HepG2 (cell line): ENCODE measurements around the gene ARHGAP22. TPM values are rescaled to one million over a fixed set of nuclear protein-coding genes. Genes with fewer than 3 reads are reported as not detected.

Experiments
- ATAC-seq: fragments of 200-7000 bp; cut with Tn5 transposase; 3 replicates; pipeline ENCODE4 v1.9.1; 2020; ENCODE audit warnings: mild to moderate bottlenecking, moderate library complexity
- BruUV-seq: library from RNA; stranded (reverse); fragments of 400-500 nt; replicated peaks from 2 replicates; lab custom pipeline; 2021; lab: Mats Ljungman, UMichigan
- CTCF ChIA-PET: fragments of 300-600 bp; formaldehyde crosslinking; extraction: SDS; loops from one replicate; lab custom pipeline; 2021; ENCODE audit warnings: low total read pairs, inconsistent platforms, low intra/inter-chr PET ratio; lab: Yijun Ruan, JAX
- POLR2A ChIA-PET: fragments of 350-600 bp; sonication (Branson Sonifier 250); formaldehyde crosslinking; loops from one replicate; lab custom pipeline; 2020; ENCODE audit warnings: antibody characterized with exemption, inconsistent platforms; lab: Yijun Ruan, JAX
- DNase-seq: peaks from one replicate; pipeline ENCODE4 v3.0.0-alpha.2; 2015; ENCODE audit warnings: low spot score
- FAIRE-seq: peaks from 3 replicates; lab custom pipeline; 2011; peaks lifted over from hg19 to GRCh38; lab: Jason Lieb, UNC
- H2AFZ ChIP-seq: one replicate; pipeline ENCODE4 v1.6.1; 2011; ENCODE audit warnings: low read length, inconsistent platforms
- H3K27ac ChIP-seq: fragments of 300-600 bp; 3 replicates; pipeline ENCODE4 v1.8.0; 2011; ENCODE audit warnings: mixed run types, mild to moderate bottlenecking, mixed read lengths, low read length, inconsistent platforms; ENCODE audit not compliant: insufficient read depth; ENCODE audit errors: extremely low read length
- H3K27me3 ChIP-seq, 2 experiments: fragments of 200-600 bp in 1 of 2; 2 replicates in 1 of 2; 3 replicates in 1 of 2; pipeline versions ENCODE4 v1.6.0 to v1.8.0; 2011; ENCODE audit warnings: low read length in 2 of 2, mild to moderate bottlenecking in 2 of 2, moderate library complexity in 2 of 2, inconsistent platforms in 1 of 2; ENCODE audit not compliant: insufficient read depth in 2 of 2, control insufficient read depth in 1 of 2
- H3K36me3 ChIP-seq, 2 experiments: fragments of 200-600 bp in 1 of 2; replicated peaks in 1 of 2; 2 replicates in 1 of 2; 3 replicates in 1 of 2; pipeline versions ENCODE4 v1.5.1 to v1.8.0; 2011; ENCODE audit warnings: low read length in 2 of 2, inconsistent platforms in 1 of 2; ENCODE audit not compliant: insufficient read depth in 2 of 2, control insufficient read depth in 1 of 2
- H3K4me1 ChIP-seq: 2 replicates; pipeline ENCODE4 v1.5.1; 2012; ENCODE audit warnings: low read length, inconsistent platforms; ENCODE audit not compliant: insufficient read depth
- H3K4me2 ChIP-seq: 2 replicates; pipeline ENCODE4 v1.6.0; 2011; ENCODE audit warnings: low read depth, low read length, inconsistent platforms
- H3K4me3 ChIP-seq, 3 experiments: fragments of 200-600 bp in 1 of 3; sonication (generic), shearing (Covaris generic) in 1 of 3; replicated peaks in 1 of 3; 2 replicates each; pipeline ENCODE4 v1.5.1; 2011 to 2016; ENCODE audit warnings: low read length in 3 of 3, inconsistent platforms in 2 of 3, low read depth in 2 of 3, mild to moderate bottlenecking in 2 of 3, control low read depth in 1 of 3, mixed read lengths in 1 of 3; ENCODE audit not compliant: insufficient read depth in 1 of 3
- H3K79me2 ChIP-seq: one replicate; pipeline ENCODE4 v1.6.1; 2011; ENCODE audit warnings: low read length, inconsistent platforms; ENCODE audit not compliant: insufficient read depth
- H3K9ac ChIP-seq: 2 replicates; pipeline ENCODE4 v1.6.0; 2011; ENCODE audit warnings: mild to moderate bottlenecking, low read depth, low read length, inconsistent platforms; ENCODE audit not compliant: insufficient read depth
- H3K9me3 ChIP-seq: 2 replicates; pipeline ENCODE4 v1.5.1; 2012; ENCODE audit warnings: mild to moderate bottlenecking, low read length
- H4K20me1 ChIP-seq: 2 replicates; pipeline ENCODE4 v1.6.0; 2011; ENCODE audit warnings: inconsistent platforms, mild to moderate bottlenecking, low read length, moderate library complexity; ENCODE audit not compliant: insufficient read depth
- ETV5 ChIP-seq: IDR thresholded peaks from 2 replicates; pipeline ENCODE4 v1.6.1; 2018; ENCODE audit warnings: missing biosample characterization, missing genetic modification reagents, inconsistent platforms, borderline replicate concordance
- IKZF4 ChIP-seq: sonication (generic); formaldehyde crosslinking; IDR thresholded peaks from 2 replicates; pipeline ENCODE4 v1.5.1; 2020; ENCODE audit warnings: borderline replicate concordance, mild to moderate bottlenecking, low read depth, missing genetic modification reagents; ENCODE audit errors: not compliant biosample characterization
- IRX3 ChIP-seq: sonication (generic); formaldehyde crosslinking; IDR thresholded peaks from 2 replicates; pipeline ENCODE4 v1.8.1; 2023; ENCODE audit warnings: mild to moderate bottlenecking, low read depth, missing genetic modification reagents, borderline replicate concordance
- ISX ChIP-seq: sonication (generic); formaldehyde crosslinking; conservative IDR thresholded peaks from 2 replicates; pipeline ENCODE4 v1.5.0; 2020; ENCODE audit warnings: missing genetic modification reagents
- NFYC ChIP-seq: IDR thresholded peaks from 2 replicates; pipeline ENCODE4 v1.6.1; 2016; ENCODE audit warnings: missing genetic modification reagents, missing compliant biosample characterization
- PREB ChIP-seq: sonication (generic); formaldehyde crosslinking; IDR thresholded peaks from 2 replicates; pipeline ENCODE4 v1.4.0; 2020; ENCODE audit warnings: missing genetic modification reagents
- SIX1 ChIP-seq: sonication (generic); formaldehyde crosslinking; IDR thresholded peaks from 2 replicates; pipeline ENCODE4 v1.4.0; 2020; ENCODE audit warnings: missing genetic modification reagents, borderline replicate concordance
- SMARCE1 ChIP-seq: fragments of 450-650 bp; IDR thresholded peaks from 2 replicates; pipeline ENCODE4 v1.6.1; 2017; ENCODE audit warnings: borderline replicate concordance
- STAT5B ChIP-seq: sonication (generic); formaldehyde crosslinking; IDR thresholded peaks from 2 replicates; pipeline ENCODE4 v1.4.0; 2020; ENCODE audit warnings: missing genetic modification reagents
- ZBTB20 ChIP-seq: sonication (generic); formaldehyde crosslinking; IDR thresholded peaks from 2 replicates; pipeline ENCODE4 v1.8.1; 2023; ENCODE audit warnings: missing genetic modification reagents, low read depth, mild to moderate bottlenecking, borderline replicate concordance
- ZNF180 ChIP-seq: sonication (generic); formaldehyde crosslinking; IDR thresholded peaks from 2 replicates; pipeline ENCODE4 v1.4.0; 2020; ENCODE audit warnings: low read depth, missing genetic modification reagents, borderline replicate concordance
- ZNF263 ChIP-seq: sonication (generic); formaldehyde crosslinking; IDR thresholded peaks from 2 replicates; pipeline ENCODE4 v1.4.0; 2020; ENCODE audit warnings: missing genetic modification reagents
- ZNF432 ChIP-seq: sonication (generic); formaldehyde crosslinking; IDR thresholded peaks from 2 replicates; pipeline ENCODE4 v1.5.0; 2020; ENCODE audit warnings: missing genetic modification reagents, mild to moderate bottlenecking, borderline replicate concordance
- ZNF460 ChIP-seq: sonication (generic); formaldehyde crosslinking; IDR thresholded peaks from 2 replicates; pipeline ENCODE4 v1.5.1; 2020; ENCODE audit warnings: missing genetic modification reagents, mild to moderate bottlenecking, borderline replicate concordance
- ZNF552 ChIP-seq: sonication (generic); formaldehyde crosslinking; IDR thresholded peaks from 2 replicates; pipeline ENCODE4 v1.9.0; 2022; ENCODE audit warnings: missing genetic modification reagents, mild to moderate bottlenecking, borderline replicate concordance
- WGBS: methylation state at CpG from one replicate; pipeline ENCODE4 v1.1.6; 2017; ENCODE audit warnings: low lambda C conversion rate; 5-methylcytosine and 5-hydroxymethylcytosine counted together
- in situ Hi-C: cut with HindIII; loops from 2 replicates; pipeline ENCODE4 v1.10.0; 2017; ENCODE audit warnings: low pct_unique_long_range_greater_than_20kb; ENCODE audit not compliant: extremely low pct_ligation_motif_present
- intact Hi-C: fragments of 100-400 bp; cut with micrococcal nuclease; formaldehyde crosslinking; loops from one replicate; pipeline ENCODE4 v1.10.0; 2022; ENCODE audit not compliant: unreplicated experiment
- polyA plus RNA-seq, 8 experiments: library from polyadenylated mRNA; depleted of rRNA in 3 of 8; stranded (reverse) in 7 of 8; unstranded in 1 of 8; fragments of >200 nt; fragmentation: Illumina TruSeq in 4 of 8; extraction: Trizol in 4 of 8; gene quantifications; 2 replicates each; pipeline versions ENCODE4 v1.2.1 to v1.2.3, GENCODE V29; 2011 to 2016; ENCODE audit warnings: low read depth in 4 of 8, missing spikeins in 1 of 8, mixed read lengths in 1 of 8; ENCODE audit not compliant: insufficient read depth in 1 of 8
- total RNA-seq, 5 experiments: library from RNA; depleted of rRNA; stranded (reverse); fragments of >200 nt; fragmentation: Illumina TruSeq; extraction: Trizol; gene quantifications; 2 replicates each; pipeline ENCODE4 v1.2.3, GENCODE V29; 2016; ENCODE audit warnings: low read depth in 1 of 5

Gene ARHGAP22
- total and polyA plus RNA-seq, 2 of the 13 experiments (the other 11 are each of a cell fraction or from before 2014, with no cell fraction given): 0.08 to 0.38 TPM

- Histone ChIP-seq H2AFZ (no peak overlapping the region), H3K9ac (no peak overlapping the region), H3K27ac (no peak overlapping the region), H3K4me2 (no peak overlapping the region), H4K20me1 (no peaks in the 10 kb centered on the region), H3K4me1 (0 out of 2 replicates have a peak, but pooled peaks cover 6% of the 10 kb centered on the region), H3K79me2 (no peaks in the 10 kb centered on the region), H3K27me3 (no peaks in the 10 kb centered on the region; a peak in 2 of 5 replicates), H3K9me3 (no peaks in the 10 kb centered on the region), H3K36me3 (no peaks in the 10 kb centered on the region), H3K4me3 (no peak overlapping the region)
- intact Hi-C loops: loop anchor here (2.0 kb wide), 2 partner anchors 63 to 293 kb away; no protein-coding TSS in a partner anchor
- TF ChIP-seq PREB (CRISPR knock-in tag) (no peak), ZNF552 (CRISPR knock-in tag) (no peak), NFYC (CRISPR knock-in tag) (no peak), ZNF180 (CRISPR knock-in tag) (no peak), ZNF432 (no peak), ZNF460 (CRISPR knock-in tag) (no peak), SIX1 (CRISPR knock-in tag) (no peak), IKZF4 (no peak), ETV5 (CRISPR knock-in tag) (no peak), IRX3 (CRISPR knock-in tag) (no peak), SMARCE1 (no peak), ISX (CRISPR knock-in tag) (no peak), STAT5B (CRISPR knock-in tag) (no peak), ZNF263 (CRISPR knock-in tag) (no peak), ZBTB20 (CRISPR knock-in tag) (no peak)
- FAIRE-seq (no peak), DNase-seq (no peak), ATAC-seq (no peak)
- BruUV-seq: no TSS peak
- WGBS: 29% methylated on average over 5 of the region's 6 CpGs
- in situ Hi-C loops: loop anchor here (5.0 kb wide), 1 partner anchor 145 kb away; no protein-coding TSS in a partner anchor
- ChIA-PET POLR2A (no interaction called here), CTCF (interaction anchor here (3.1 kb wide), 1 partner anchor 144 kb away, joined by 46 read pairs; no protein-coding TSS in a partner anchor)
Measured at GRCh38 chr10:48507494-48507893, 97.4 kb downstream of the ARHGAP22 start.
